GM18951 (cell line): ENCODE data around the gene CAMTA1.

ENCODE experiments used
- POLR2A ChIP-seq: IDR thresholded peaks from 4 replicates; pipeline ENCODE4 v1.6.1; 2011; ENCODE audit warnings: mild to moderate bottlenecking; ENCODE audit not compliant: insufficient read length, insufficient read depth; ENCODE audit errors: extremely low read depth
- in situ Hi-C: fragments of 300-500 bp; cut with MboI; formaldehyde crosslinking; loops from one replicate; pipeline ENCODE4 v1.12.0; 2022; ENCODE audit warnings: low sequenced_read_pairs, mixed read lengths, inconsistent platforms; ENCODE audit not compliant: unreplicated experiment

The CAMTA1 gene

DNA sequence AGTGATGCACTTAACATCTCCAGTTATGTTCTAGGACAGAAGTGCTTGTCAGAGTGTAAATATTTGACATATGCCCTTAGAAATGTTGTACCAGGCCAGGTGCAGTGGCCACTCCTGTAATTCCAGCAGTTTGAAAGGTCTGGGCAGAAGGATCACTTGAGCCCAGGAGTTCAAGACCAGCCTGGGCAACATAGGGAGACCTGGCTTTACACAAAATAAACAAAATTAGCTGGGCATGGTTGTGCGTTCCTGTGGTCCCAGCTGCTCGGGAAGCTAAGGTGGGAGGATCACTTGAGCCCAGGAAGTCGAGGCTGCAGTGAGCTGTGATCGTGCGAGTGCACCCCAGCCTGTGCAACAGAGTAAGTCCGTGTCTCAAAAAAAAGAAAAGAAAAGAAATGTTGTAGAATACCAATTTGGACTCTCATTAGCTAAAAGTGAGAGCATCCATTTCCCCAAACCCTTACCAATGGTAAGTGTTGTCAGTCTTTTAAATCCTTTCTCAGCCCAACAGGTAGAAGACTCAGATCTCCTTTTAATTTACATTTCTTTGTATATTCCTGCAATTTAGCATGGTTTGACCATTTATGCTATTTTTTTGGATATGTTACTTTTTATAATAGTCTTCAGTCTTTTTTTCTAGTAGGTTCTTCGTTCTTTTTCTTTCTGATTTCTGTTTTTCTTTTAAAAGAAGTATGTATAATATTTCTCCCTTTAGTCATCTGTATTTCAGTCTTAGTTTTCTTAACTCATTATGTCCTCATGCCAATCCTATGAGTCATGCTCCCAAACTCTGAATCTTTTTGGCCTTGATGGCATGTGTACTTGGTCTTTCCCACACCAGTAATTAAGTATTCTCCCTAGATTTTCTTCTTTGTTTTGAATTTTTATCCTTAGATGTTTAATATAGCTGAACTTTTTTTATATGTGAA is 74.4 kb downstream of the CAMTA1 start:
- TF ChIP-seq POLR2A = no peak
- in situ Hi-C loops = no loop called here

DNA sequence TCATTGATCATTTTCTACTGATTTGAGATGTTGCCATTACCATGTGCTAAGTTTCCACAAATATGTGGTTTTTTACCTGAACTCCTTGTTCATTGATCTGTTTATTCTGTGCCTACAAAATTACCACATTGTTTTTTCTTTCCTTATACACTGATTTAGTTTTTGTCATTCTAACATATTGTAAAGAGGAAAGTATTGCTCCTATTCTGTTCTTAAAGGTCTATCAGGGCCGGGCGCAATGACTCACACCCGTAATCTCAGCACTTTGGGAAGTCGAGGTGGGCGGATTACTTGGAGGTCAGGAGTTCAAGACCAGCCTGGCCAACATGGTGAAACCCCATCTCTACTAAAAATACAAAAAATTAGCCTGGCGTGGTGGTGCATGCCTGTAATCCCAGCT is 75.1 kb downstream of the CAMTA1 start:
- in situ Hi-C loops = no loop called here
- TF ChIP-seq POLR2A = no peak

DNA sequence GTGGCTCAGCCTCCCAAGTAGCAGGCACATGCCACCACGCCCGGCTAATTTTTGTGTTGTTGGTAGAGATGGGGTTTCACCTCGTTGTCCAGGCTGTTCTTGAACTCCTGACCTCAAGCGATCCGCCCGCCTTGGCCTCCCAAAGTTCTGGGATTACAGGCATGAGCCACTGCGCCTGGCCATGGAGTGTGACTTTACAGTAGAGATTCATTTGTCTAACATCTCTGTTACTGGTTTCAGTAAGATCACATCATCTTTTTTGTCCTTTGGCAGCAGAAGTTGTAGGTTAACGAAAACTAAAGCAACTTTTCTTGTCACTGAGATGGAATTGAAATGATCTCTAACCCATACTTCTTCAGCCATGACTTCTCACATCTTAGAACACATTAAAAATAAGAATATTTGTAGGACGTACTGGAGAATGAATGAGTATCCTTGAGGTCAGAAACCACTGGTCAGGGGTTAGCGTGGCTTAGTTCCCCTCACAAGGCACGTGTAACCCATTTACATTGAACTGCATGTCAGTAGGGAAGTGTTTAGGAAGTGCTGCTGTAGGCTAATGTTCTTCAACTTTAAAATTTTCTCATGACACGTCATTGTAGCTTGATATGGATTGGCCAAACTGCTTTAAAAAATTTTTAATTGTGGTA is 75.9 kb downstream of the CAMTA1 start:
- no peak for TF ChIP-seq POLR2A
- in situ Hi-C loops = no loop called here

DNA sequence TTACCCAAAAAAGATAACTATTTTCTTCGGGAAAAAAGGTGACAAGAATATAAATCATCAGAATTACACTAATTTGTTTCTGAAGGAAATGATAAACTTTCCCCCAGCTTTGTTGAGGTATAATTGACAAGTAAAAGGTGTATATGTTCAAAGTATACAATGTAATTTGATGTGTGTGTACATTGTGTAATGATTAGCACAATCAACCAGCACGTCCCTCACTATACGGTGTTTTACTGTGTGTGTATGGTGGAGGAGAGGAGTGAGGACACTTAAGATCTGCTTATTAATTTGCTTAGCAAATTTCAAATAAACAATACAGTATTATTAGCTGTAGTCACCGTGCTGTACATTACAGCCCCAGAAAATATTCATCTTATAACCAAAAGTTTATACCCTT is 77.7 kb downstream of the CAMTA1 start:
- TF ChIP-seq POLR2A = no peak
- in situ Hi-C loops = no loop called here

DNA sequence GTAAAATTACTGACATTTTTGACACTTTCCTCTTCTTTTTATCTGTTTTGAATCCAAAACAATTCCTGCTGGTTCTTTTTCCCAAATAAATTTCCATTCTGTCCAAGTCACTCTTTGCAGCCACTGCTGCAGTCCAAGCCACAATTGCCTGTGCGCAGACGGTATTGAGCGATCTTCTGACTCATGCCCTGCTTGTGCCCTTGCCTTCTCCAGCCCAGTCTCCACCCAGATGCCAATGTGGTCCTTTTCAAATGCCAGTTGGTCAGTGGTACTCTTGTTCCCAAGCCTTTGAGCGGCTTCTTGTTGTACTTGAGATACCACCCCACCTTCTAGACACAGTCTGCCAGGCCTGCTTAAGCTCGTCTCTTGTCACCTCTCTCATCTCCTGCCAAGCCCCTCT is 78.9 kb downstream of the CAMTA1 start:
- no peak for TF ChIP-seq POLR2A
- in situ Hi-C loops = no loop called here

DNA sequence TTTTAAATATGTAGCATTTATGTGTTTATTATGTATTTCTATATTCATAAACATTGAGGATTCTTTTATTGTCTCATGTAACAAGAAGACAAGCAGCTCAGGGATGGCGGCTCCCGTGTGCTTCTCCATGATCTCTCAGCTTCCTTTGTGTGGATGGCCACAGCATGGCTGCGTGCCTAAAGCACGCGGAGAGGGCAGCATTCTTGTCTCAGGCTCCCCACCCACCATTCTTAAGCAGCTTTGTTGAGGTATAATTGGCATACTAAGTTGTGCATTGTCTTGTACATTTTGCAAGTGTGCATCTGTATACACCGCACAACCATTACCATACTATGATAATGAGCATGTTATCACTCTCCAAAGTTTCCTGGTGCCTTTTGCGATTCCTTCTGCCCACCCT is 81.6 kb downstream of the CAMTA1 start:
- in situ Hi-C loops = no loop called here
- no peak for TF ChIP-seq POLR2A

DNA sequence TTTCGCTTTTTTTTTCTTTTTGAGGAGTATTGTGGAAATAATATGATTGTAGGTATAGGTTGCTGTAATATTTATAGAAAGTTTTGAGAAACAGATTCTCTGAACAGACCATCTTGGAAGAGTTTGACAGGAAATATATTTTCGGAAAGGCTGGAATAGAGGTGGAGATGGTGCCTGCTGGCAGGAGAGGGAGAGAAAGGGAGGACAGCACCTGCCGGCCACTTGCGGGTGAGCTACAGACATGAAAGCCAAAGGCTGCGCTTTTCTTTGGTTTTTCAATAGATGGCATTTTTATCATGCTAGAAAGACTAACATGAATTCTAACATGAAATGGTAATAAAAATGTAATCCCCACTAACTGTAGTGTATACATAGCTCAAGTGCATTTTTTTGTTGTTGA is 82.1 kb downstream of the CAMTA1 start:
- in situ Hi-C loops = no loop called here

DNA sequence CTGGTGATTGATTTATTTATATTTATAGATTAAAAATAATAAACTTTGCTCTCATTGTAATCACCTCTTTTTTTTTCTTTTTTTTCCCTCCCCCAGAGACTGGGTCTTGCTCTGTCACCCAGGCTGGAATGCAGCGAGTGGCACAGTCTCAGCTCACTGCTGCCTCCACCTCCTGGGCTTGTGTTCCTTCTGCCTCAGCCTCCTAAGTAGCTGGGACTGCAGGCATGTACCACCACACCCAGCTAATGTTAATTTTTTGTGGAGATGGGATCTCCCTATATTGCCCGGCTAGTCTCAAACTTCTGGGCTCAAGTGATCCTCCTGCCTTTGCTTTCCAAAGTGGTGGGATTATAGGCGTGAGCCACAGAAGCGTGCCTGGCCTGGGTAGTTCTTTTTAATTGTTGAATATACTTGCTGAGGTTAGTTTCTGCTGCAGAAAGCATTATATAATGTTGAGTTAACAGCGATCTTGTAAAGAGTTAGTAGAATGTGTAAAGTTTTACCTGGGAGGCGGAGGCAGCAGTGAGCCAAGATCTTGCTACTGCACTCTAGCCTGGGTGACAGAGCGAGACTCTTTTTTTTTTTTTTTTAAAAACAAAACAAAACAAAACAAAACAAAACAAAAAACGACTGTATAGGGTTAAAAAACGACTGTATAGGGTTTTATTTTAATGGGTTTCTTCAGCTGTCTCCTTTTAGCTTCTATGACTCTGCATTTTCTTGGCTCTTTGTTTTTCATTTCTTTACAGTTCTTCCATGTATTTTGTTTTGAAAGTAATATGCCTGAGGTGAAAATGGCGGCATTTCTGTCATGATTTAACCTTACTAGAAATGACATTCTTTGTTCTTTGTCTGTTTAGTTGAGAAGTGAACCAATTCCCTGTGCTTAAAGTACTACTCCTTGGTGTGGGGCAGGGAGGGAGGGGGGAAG is 82.7 kb downstream of the CAMTA1 start:
- no peak for TF ChIP-seq POLR2A
- in situ Hi-C loops = no loop called here

More for the DNA sequence above, 82.1 kb downstream of the CAMTA1 start:
- TF ChIP-seq POLR2A = no peak

DNA sequence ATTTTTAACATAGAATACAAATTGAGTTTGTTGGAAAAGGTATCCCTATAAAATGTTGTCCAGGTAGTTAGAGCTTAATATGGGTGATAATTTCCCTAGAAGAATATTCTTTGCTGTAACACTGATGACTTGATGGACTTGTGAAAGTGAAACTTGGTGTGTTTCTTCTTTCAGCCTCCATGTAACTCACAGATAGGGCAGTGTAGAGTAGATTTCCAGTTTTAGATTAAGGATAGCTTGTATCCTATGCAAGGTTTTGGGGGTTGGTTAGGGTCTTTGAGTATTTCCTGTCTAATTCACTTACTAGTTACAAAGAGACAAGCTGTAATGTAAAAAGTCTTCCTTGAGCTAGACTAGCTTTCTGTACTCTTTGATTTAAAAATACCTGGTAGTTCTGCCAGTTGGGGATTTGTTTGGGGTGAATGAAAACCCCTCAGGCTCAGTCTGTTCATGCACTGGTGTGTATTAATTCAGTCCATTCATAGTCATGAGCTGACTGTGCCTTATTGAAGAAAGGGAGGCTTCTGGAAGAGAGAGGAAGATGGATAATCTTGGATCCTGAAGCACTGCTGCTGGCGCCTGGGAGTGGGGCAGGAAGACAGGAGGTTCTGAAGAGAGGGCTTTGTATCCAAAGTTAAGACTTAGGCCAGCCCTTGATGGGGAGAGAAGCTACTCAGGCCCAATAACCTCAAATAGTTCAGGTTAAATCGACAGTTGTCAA is 83.6 kb downstream of the CAMTA1 start:
- no peak for TF ChIP-seq POLR2A
- in situ Hi-C loops = no loop called here

DNA sequence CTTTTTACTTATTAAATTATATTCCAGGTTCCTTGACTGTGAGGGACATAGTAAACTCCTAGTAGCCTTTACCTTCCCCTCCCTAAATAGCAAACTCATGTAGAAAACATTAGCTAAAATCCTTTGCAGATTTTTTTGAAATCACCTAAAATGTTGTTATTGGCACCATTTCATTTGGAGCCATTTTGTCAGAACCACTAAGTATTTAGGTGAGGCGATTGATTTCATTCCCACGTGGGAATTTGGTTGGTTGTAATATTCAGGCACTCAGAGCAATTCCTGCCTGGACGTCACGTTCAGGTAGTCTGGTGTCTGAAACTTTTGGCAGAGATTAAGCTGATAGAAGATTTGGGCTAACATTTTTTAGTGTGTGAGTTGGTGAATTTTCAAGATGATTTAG is 84.3 kb downstream of the CAMTA1 start:
- in situ Hi-C loops = no loop called here
- no peak for TF ChIP-seq POLR2A

DNA sequence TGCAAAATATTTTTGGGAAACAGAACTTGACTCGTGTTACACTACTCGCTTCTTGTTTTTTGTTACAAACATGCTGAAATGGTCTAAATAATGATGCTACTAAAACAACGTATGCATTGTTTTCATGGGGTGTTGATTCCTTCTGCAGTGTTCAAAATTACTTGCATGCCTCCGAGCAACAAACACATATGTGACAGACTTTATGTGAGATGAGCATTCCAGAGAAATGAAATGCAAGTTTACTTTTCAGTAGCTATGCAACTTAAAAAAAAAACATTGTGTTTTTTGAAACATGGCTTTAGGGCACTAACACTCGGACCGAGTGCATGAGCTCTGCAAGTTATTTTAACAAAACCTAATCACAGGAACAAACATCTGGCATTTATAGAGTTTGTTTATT is 84.8 kb downstream of the CAMTA1 start:
- no peak for TF ChIP-seq POLR2A
- in situ Hi-C loops = no loop called here

DNA sequence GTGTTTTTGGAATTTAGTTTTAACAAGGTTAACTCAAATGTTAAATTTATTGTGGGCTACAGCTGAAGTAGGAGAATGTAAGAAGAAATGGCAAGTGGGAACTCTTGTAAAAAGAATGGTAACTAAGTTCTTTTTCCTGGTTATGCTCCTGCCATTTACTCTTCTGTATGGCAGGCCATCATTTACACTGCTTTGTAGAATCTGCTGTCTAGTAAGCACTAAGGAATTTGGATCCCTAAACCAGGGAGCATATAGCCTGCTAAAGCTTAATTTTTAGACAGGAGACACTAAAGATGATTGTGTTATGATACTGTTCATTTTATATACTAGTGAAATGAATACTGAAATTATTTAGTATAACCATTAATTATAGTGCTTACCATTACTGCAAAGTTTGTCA is 85.3 kb downstream of the CAMTA1 start:
- no peak for TF ChIP-seq POLR2A
- in situ Hi-C loops = no loop called here
